NCI-H187 (cell line): ENCODE results near the gene RPAP3.
"Not testable (repeated sequence)": the region's sequence is repeated elsewhere in the genome, so short reads cannot be mapped to it uniquely, and the experiment has no call there.

Experiments used
- DNase-seq, 2 experiments: peaks; one replicate each; lab custom pipeline; 2025; lab: John Stamatoyannopoulos, UW

RPAP3 gene

GRCh38 chr12:47672068-47672467 is 33.8 kb downstream of the RPAP3 start:
- DNase-seq, result no peak

DNA sequence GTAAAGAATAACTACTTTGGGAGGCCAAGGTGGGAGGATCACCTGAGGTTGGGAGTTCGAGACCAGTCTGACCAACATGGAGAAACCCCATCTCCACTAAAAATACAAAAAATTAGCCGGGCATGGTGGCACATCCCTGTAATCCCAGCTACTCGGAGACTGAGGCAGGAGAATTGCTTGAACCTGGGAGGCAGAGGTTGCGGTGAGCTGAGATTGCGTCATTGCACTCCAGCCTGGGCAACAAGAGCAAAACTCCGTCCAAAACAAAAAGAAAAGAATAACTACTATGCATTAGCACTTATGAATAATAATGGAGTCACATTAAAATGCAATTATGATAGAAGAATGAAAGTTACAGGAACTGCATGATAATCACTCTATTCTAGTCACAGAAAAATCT is 37.9 kb downstream of the RPAP3 start:
- not testable (repeated sequence) for DNase-seq

GRCh38 chr12:47652521-47653234 is 53.2 kb downstream of the RPAP3 start:
- DNase-seq, result no peak

DNA sequence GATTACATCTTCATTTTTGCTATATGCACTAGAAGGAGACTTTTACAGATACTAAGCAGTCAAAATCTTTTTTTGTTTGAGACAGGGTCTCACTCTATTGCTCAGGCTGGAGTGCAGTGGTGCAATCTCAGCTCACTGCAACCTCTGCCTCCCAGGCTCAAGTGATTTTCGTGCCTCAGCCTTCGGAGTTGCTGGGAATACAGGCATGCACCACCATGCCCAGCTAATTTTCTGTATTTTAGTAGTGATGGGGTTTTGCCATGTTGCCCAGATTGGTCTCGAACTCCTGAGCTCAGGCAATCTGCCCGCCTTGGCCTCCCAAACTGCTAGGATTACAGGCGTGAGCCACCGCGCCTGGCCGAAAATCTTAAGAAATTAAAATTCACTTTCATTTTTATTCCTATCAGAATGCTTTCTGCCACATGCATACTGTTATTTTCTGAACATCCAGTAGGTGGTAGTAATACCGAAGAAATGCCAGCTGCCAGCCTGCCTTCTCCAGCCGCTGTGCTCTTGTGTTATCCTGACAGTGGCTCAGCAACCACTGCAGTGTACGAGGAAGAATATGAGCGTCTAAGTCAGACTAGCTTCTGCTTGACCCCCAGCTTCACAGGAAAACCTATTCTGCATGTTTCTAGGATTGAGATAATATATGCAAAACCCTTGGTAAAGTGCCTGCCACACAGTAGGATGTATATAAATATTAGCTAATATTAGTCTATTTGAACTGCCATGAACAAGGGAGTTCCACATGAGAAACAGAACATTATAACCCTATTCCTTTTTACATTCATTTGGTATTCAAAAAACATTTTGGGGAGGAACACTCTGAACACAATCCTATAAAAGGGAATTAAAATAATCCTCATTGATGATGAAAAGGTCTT is 54.2 kb downstream of the RPAP3 start:
- no peak for DNase-seq

- no peak for DNase-seq
Observed at GRCh38 chr12:47650469-47650868, 55.4 kb downstream of the RPAP3 start.

DNA sequence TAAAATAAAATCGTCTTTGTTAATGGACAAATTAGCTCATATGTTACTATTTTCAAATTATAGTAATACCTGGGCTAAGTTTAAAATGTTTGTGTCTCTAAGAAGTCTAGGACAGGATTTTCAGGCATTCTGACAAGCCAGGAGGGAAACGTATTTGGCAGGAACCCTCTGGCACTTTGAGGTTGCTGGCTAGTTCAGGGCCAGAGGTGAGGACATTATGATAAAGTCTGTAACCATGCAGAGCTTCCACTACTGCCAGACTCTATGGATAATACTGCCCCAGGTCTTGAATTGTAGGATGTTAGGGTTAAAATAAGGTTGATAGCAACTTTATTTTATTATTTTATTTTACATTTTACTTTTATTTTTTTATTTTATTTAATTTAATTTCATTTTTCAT is 56.4 kb downstream of the RPAP3 start:
- DNase-seq, result no peak

DNA sequence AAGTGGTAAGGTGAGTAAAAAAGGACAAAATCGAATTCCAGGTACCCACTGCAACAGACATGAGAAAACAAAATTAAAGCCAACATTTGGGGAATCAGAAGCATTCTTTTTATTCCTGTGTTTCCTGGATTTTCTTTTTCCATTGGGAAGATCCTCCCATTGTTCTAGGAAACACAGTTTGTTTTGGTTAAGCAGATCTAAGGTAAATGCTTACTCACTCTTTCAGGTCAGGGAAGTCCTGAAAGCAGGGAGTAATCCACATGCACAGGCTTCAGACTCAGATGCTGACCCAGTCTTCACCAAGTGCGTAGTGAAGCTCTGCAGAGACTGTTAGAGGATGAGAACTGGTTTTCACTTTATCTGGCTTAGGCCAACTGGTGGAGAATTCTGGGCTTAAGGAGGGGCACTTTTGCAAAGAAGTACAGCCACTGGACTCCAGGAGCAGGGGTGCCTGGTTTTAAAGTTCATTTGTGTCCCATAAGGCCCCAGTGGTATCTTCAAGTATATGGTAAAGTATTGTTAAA is 57.7 kb downstream of the RPAP3 start:
- no peak for DNase-seq

DNA sequence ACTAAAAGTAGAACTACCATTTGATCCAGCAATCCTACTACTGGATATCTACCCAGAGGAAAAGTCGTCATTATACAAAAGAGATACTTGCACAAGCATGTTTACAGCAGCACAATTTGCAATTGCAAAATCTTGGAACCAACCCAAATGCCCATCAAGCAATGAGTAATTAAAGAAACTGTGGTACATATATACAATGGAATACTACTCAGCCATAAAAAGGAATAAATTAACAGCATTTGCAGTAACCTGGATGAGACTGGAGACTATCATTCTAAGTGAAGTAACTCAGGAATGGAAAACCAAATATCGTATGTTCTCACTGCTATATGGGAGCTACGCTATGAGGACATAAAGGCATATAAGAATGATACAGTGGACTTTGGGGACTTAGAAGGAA is 63.5 kb downstream of the RPAP3 start:
- not testable (repeated sequence) for DNase-seq

GRCh38 chr12:47636908-47637780 is 68.7 kb downstream of the RPAP3 start:
- no peak for DNase-seq

DNA sequence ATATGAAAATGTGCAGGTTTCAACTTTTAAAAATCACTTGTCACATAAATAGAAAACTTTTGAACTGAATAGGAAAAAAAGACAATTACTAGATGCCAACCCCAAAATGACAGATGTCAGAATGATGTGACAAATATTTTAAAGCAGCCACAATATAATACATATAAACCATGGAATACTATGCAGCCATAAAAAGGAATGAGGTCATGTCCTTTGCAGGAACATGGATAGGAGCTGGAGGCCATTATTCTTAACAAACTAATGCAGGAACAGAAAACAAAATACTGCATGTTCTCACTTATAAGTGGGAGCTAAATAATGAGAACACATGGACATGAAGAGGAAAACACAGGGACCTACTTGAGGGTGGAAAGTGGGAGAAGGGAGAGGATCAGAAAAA is 70.1 kb downstream of the RPAP3 start:
- not testable (repeated sequence) for DNase-seq

DNA sequence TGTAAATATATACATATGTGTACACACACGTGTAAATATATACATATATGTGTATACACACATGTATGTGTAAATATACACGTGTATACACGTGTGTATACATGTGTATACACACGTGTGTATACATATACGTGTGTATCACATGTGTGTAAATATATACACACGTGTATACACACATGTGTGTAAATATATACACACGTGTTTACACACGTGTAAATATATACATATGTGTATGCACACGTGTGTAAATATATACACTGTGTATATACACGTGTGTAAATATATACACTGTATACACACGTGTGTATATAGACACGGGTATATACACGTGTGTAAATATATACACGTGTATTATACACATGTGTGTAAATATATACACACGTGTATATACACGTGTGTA is 71.7 kb downstream of the RPAP3 start:
- DNase-seq, result no peak

DNA sequence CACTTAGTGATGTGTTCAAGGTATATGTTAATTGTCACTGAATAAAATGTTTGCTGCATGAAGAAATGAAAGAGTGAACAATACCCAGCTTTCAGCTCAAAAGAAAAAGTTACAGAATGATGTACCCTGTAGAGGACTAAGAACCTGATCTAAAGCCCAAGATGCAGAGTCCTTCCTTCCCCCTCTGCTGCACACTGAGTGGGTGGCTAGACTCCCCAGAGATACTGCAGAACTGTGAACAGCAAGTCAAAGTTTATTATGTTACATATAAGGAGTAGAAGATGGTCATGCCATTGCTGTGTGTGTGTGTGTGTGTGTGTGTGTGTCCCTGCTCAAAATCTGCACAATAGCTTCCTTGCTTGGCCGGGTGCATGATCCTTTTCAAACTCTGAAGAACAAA is 83.9 kb downstream of the RPAP3 start:
- no peak for DNase-seq

GRCh38 chr12:47617476-47617875 is 88.4 kb downstream of the RPAP3 start:
- no peak for DNase-seq

DNA sequence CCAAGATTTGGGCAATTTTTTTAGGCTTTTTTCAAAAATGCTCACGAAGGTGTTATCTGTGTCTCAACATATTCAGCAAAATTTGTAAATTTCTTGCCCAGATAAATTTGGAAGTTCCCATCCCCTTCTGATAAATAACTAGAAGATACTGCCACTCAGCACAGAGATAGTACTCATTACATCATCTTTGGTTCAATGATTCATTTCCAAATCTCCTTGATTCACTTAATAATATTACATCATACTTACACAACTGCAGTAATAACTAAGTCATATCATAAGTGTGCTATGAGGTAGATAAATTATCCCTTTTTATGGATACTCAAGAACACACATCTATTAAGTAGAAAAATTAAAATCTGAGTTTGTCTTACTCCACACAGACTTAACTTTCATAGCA is 89.4 kb downstream of the RPAP3 start:
- DNase-seq, result no peak

DNA sequence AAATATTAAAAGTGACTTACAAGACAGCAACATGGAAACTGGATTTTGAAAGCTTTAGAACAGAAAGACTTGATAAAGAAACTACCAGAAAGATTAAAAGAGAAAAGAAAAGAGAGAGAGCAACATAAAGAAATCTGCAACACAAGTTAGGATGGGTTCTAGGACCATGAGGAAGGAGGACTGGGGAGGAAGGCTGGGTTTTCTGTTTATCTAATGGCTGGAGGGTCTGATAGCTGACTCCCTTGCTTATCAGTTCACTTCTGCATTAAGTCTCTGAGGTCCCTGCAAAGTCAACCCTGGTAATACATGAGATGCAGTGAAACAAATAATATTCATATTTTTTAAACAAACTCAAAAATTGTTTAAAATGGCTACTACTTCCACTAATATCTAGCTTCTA is 90.1 kb downstream of the RPAP3 start:
- no peak for DNase-seq

DNA sequence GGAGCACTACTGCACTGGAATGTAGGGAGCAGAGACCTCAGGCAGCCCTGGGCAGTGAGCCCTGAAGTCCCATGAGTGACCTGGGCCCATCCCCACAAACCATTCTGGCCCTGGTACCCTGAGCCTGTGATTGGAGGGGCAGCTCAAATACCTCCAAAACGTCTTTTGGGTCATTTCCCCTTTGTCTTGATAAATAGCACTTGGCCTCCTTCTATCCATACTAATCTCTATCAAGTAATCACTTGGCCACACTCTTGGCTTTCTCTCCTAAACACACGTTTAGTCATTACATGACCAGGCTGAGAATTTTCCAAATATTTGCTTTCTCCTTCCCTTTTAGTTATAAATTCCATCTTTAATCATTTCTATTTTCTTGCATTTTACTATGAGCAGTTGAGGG is 91.3 kb downstream of the RPAP3 start:
- no peak for DNase-seq

GRCh38 chr12:47612953-47613352 is 92.9 kb downstream of the RPAP3 start:
- no peak for DNase-seq

DNA sequence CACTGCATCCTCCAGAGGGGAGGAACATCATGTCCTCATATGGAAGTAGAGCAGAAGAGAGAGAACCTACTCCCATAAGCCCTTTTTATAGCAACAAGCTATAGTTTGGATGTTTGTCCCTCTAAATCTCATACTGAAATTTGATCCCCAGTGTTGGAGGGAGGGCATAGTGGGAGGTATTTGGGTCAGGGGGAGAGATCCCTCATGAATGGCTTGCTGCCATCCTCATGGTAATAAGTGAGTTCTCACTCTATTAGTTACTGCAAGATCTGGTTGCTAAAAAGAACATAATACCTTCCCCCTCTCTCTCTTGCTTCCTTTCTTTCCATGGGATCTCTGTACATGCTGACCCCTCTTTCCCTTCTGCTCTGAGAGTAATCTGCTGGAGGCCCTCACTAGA is 93.9 kb downstream of the RPAP3 start:
- no peak for DNase-seq
